GM18517 (cell line): ENCODE results near the gene MAP1LC3B2.

ENCODE experiments used
- ATAC-seq: cut with Tn5 transposase; IDR thresholded peaks from one replicate; pipeline ENCODE4 v1.9.1; 2021; ENCODE audit warnings: mild to moderate bottlenecking, moderate library complexity; ENCODE audit not compliant: unreplicated experiment

Gene MAP1LC3B2

GRCh38 chr12:116537101-116537904, 21.9 kb upstream of the MAP1LC3B2 start:
- ATAC-seq, result peak; percentile 20

DNA sequence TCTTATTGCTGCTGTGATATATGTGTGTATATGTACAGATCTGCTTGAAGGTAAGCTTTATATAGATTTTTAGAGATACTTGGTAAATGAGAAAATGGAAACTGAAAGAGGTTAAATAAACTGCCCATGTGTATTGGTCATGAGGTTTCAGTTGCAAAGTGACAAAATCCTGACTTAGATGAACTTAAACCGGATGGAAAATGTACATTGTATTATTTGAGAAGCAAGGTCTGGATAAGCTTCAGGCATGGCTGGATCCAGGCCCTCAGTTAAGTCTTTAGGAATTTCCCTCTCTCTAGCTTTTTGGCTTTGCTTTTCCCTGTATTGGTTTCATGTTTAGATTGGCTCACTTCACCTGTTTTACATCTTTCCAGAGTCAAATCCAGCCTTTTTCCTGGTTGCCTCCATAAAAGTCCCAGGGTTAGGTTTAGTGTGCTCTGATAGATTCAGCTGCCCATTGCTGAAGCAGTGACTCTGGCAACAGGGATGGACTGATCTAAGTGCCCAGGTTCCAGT, 21.0 kb upstream of the MAP1LC3B2 start:
- ATAC-seq, result peak; percentile 79

GRCh38 chr12:116538682-116539305, 20.4 kb upstream of the MAP1LC3B2 start:
- no peak for ATAC-seq

- no peak for ATAC-seq
Measured at GRCh38 chr12:116539361-116539771, 19.8 kb upstream of the MAP1LC3B2 start.

DNA sequence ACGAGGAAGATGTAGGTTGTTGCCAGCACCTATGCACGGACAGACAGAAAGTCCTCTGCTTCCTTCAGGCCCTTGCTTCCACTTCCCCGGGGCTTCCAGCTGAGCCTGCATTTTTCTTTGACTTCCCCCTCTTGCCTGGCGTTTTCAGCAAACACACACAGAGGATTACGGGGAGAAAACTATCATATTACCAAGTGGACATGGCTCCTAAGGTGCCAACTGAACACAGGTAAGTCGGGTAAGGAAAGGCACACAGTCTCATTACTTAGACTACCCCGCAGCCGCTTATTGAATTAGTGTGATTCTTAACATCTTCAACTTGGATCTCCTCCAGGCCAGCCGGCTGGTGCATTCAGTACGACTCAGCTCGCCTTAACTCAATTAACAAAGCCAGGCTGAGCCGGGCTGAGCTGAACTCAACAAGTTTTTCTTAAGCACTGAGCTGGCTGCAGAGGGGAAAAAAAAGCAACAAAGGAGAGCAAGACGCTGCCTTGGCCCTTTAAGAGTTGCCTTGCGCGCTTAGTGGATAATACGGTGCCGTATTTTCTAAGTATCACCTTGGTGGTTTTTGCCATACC, 19.2 kb upstream of the MAP1LC3B2 start:
- no peak for ATAC-seq

DNA sequence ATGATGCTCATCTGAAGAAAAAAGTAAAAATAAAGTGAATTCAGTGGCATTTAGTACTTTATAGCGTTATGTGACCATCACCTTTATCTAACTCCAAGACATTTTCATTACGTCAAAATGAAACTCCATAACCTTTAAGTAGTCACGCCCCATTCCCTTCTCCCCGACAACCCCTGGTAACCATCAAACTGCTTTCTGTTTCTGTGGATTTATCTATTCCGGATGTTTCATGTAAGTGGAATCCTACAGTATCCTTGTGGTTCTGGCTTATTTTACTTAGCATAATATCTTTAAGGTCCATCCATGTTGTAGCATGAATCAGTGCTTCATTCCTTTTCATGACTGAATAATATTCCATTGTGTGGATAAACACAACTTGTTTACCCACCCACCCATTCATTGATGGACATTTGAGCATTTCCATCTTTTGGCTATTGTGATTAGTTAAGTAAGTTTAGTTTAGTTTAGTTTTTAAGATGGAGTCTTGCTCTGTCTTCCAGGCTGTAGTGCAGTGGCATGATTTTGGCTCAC, 18.5 kb upstream of the MAP1LC3B2 start:
- ATAC-seq, result no peak

GRCh38 chr12:116541547-116542344, 17.4 kb upstream of the MAP1LC3B2 start:
- ATAC-seq, result no peak

DNA sequence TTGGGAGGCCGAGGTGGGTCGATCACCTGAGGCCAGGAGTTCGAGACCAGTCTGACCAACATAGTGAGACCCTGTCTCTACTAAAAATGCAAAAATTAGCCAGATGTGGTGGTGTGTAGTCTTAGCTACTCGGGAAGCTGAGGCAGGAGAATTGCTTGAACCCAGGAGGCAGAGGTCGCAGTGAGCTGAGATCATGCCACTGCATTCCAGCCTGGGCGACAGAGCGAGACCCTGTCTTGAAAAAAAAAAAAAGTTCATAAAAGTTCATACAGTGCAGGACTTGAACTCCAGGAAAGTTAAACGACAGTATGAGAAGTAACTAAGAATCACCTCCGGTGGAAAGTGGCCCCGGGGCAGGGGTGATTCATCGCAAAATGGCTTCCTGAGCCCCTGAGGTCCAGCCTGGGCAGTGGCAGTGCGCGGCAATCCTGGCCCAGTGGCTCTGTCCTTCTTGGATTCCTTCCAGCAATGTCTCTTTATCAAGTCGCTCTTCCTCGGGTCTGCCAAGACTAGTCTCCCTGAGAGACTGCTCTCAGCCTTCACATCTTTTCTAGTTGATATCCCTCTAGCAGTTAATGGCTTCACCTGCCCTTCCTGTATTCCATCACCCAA, 16.7 kb upstream of the MAP1LC3B2 start:
- no peak for ATAC-seq

GRCh38 chr12:116544656-116545055, 14.5 kb upstream of the MAP1LC3B2 start:
- no peak for ATAC-seq

- no peak for ATAC-seq
Measured at GRCh38 chr12:116545144-116545543, 14.0 kb upstream of the MAP1LC3B2 start.

- ATAC-seq, result no peak
Measured at GRCh38 chr12:116545936-116546335, 13.2 kb upstream of the MAP1LC3B2 start.

DNA sequence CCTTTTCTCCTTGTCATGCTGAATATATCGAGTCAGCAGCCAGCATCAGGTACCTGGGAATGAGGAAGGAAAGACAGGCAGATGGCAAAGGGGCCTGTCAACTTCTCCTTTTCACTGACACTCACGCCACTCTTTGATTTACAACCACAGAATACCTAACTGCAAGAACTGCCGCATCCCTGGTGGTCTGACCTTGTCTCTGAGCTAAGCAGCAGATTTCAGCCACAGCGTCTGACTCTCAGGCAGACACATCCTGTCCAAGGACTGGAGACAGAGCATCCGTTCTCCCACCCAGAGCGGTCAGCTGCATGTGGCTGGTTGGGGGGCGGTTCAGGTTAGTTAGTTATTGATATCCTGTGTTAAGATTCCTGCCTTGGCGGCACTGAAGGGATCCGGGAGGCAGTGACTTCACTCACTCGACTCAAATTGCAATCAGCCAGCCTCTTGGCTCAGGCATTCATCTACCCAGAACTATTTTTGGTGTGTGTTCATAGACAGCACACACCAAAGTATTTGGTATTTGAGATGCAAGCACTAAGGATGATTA, 11.2 kb upstream of the MAP1LC3B2 start:
- ATAC-seq, result peak; percentile 83

GRCh38 chr12:116549993-116550392, 9.2 kb upstream of the MAP1LC3B2 start:
- no peak for ATAC-seq

DNA sequence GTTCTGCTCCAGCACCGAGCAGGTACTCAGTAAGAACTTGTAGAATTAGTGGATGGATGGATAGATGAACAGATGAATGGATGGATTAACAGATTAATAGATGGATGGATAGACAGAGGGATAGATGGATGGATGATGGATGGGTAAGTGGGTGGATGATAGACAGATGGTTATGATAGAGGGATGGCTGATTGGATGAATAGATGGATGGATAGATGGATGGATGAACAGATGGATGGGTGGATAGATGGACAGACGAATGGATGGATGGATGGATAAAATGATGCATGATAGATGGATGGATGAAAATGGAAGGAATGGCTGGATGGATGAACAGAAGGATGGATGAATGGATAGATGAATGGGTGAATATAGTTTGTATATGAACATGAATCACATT, 8.0 kb upstream of the MAP1LC3B2 start:
- ATAC-seq, result no peak

- ATAC-seq, result no peak
Measured at GRCh38 chr12:116551619-116551951, 7.6 kb upstream of the MAP1LC3B2 start.

DNA sequence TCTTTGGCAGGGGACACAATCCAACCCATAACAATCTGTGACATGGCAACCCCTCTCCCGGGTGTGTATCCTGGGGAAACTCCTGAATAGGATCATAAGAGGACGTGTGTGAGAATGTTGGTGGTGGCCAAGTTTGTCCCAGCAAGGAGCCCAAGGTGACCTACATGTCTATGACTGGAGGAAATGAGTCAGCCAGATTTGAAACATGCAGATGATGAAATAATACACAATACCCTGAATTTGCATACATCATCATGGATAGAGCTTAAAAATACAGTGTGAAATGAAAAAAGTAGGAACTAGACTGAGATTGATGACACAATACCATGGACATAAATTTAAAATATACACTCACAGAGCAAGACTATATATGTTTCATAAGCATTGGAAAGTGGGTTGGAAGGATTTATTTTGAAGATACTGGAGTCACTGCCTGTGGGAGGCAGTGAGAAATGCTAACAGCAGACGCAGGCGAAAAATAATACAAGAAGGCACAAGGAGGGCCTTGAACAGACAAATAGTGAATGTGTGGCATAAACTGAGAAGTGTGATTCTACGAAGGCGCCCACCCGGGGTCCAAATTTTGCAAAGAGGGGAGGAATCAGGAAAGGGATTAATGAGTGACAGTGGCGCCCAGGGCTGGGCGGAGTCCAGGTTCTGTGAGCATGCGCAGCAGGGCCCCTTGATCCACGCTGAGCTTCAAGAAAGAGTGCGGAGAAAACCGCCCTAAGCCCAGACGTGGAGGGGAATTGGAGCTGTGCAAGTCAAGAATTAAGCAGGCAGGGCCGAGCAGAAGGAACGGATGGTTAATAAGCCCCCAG, 7.0 kb upstream of the MAP1LC3B2 start:
- no peak for ATAC-seq

DNA sequence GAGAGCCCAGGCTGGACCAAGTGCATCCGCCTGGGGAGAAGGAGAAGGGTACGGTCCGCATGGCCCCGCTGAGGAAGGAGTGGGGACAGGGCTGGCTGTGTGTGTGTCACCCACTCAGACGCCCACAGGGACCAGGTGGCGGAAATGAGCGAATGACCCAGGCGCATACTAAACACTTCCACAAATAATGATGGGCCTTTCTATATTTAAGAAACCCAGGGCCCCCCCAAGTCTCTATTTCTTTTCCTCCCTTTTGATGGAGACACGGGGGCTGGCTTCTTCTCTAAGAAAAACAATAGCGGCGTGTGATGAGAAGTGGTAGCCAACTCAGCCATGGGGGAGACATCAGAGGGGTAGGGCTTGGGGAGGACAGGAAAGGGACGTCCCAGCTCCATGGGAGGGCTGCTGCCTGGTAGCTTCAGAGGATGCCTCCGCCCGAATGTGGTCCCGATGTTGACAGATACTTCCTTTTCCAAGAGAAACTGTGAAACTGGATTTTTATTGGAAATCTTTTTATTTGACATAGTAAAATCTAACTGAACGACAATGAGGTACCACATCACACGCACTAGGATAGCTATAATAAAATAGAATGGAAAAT, 6.3 kb upstream of the MAP1LC3B2 start:
- no peak for ATAC-seq

- ATAC-seq, result no peak
Measured at GRCh38 chr12:116556356-116556952, 2.7 kb upstream of the MAP1LC3B2 start.
